T-helper 17 cell (primary cell): ENCODE measurements around the gene HPX. TPM values are rescaled to one million over a fixed set of nuclear protein-coding genes. Genes with fewer than 3 reads are reported as not detected.

Experiments
- ATAC-seq: fragments of 150-1000 bp; cut with Tn5 transposase; 2 replicates; pipeline ENCODE4 v1.10.0; 2021; ENCODE audit warnings: mild to moderate bottlenecking, moderate library complexity
- DNase-seq, 3 donors: peaks; one replicate each; pipeline versions ENCODE4 v3.0.0 to v3.0.0-alpha.2; 2020 to 2021
- H3K9me3 ChIP-seq: one replicate; pipeline ENCODE4 v1.7.0; 2013; ENCODE audit warnings: low read length, mild to moderate bottlenecking; ENCODE audit not compliant: control insufficient read depth, poor library complexity, severe bottlenecking
- H3K27ac Mint-ChIP-seq: one replicate; pipeline ENCODE4 v1.8.0; 2022; ENCODE audit warnings: mild to moderate bottlenecking, moderate library complexity, mixed read lengths
- H3K27me3 Mint-ChIP-seq: one replicate; pipeline ENCODE4 v1.8.0; 2022; ENCODE audit warnings: mixed read lengths
- H3K36me3 Mint-ChIP-seq: one replicate; pipeline ENCODE4 v1.8.0; 2022; ENCODE audit warnings: low read depth, mixed read lengths
- H3K4me1 Mint-ChIP-seq: one replicate; pipeline ENCODE4 v1.8.0; 2022; ENCODE audit warnings: mild to moderate bottlenecking, mixed read lengths
- H3K4me3 Mint-ChIP-seq: one replicate; pipeline ENCODE4 v1.8.0; 2022; ENCODE audit warnings: mild to moderate bottlenecking, moderate library complexity, mixed read lengths
- total RNA-seq, 4 donors: library from RNA in 2 of 4; stranded (reverse) in 2 of 4; gene quantifications; one replicate each; pipeline ENCODE4 v1.2.3 and lab custom pipeline; 2022 to 2026

The HPX gene
- total RNA-seq, 2 donors from 2014 or later = 0.47 to 0.86 TPM

GRCh38 chr11:6420677-6421076 lies 20.1 kb downstream of the HPX start:
- ATAC-seq = no peak
- no peak overlapping the region for H3K27ac Mint-ChIP-seq
- peaks cover 3% of the 10 kb centered on the region for H3K36me3 Mint-ChIP-seq
- H3K27me3 Mint-ChIP-seq = peaks cover 18% of the 10 kb centered on the region
- no peak for DNase-seq
- H3K9me3 ChIP-seq = no peaks in the 10 kb centered on the region
- H3K4me3 Mint-ChIP-seq = no peak overlapping the region
- H3K4me1 Mint-ChIP-seq = peaks cover 7% of the 10 kb centered on the region

- peak within 1 kb of the TSS; percentile 53 for H3K27ac Mint-ChIP-seq
- no peaks in the 10 kb centered on the region for H3K9me3 ChIP-seq
- peaks cover 18% of the 10 kb centered on the region for H3K27me3 Mint-ChIP-seq
- no peak within 1 kb of the TSS for H3K4me3 Mint-ChIP-seq
- peak; percentile 82 for ATAC-seq
- DNase-seq = peak; percentile 71 to 72 (median 71)
- peaks cover 3% of the 10 kb centered on the region for H3K36me3 Mint-ChIP-seq
- peaks cover 7% of the 10 kb centered on the region for H3K4me1 Mint-ChIP-seq
These were observed 21.7 kb downstream of the HPX start, which contains the start of gene APBB1 for GRCh38 chr11:6419009-6419631. Gene APBB1 (minus strand): TSS chr11:6419094. CDS start chr11:6411347, 7,747 bp downstream.

- no peak for DNase-seq
- H3K4me3 Mint-ChIP-seq = no peak overlapping the region
- no peaks in the 10 kb centered on the region for H3K9me3 ChIP-seq
- H3K27me3 Mint-ChIP-seq = peaks cover 16% of the 10 kb centered on the region
- H3K27ac Mint-ChIP-seq = no peak overlapping the region
- peaks cover 7% of the 10 kb centered on the region for H3K4me1 Mint-ChIP-seq
- no peak for ATAC-seq
- H3K36me3 Mint-ChIP-seq = peaks cover 3% of the 10 kb centered on the region
These were observed 22.2 kb downstream of the HPX start for GRCh38 chr11:6418557-6419008.

- Mint-ChIP-seq H3K27me3 (peaks cover 11% of the 10 kb centered on the region), H3K4me1 (peaks cover 10% of the 10 kb centered on the region), H3K36me3 (peaks cover 3% of the 10 kb centered on the region), H3K27ac (no peak overlapping the region), H3K4me3 (no peak overlapping the region)
- no peak for DNase-seq
- H3K9me3 ChIP-seq = no peaks in the 10 kb centered on the region
- no peak for ATAC-seq
These were observed 22.8 kb downstream of the HPX start for GRCh38 chr11:6417907-6418556.

- Mint-ChIP-seq H3K27me3 (peaks cover 2% of the 10 kb centered on the region), H3K4me1 (peaks cover 15% of the 10 kb centered on the region), H3K4me3 (no peak overlapping the region), H3K27ac (no peak overlapping the region), H3K36me3 (peaks cover under 1% of the 10 kb centered on the region)
- ATAC-seq (no peak), DNase-seq (no peak)
- H3K9me3 ChIP-seq = no peaks in the 10 kb centered on the region
These were observed 25.0 kb downstream of the HPX start for GRCh38 chr11:6415797-6416196.

- Mint-ChIP-seq H3K4me3 (no peak overlapping the region), H3K36me3 (peaks cover 2% of the 10 kb centered on the region), H3K27me3 (no peaks in the 10 kb centered on the region), H3K4me1 (peaks cover 15% of the 10 kb centered on the region), H3K27ac (no peak overlapping the region)
- ATAC-seq (no peak), DNase-seq (no peak)
- no peaks in the 10 kb centered on the region for H3K9me3 ChIP-seq
These were observed 25.9 kb downstream of the HPX start for GRCh38 chr11:6414874-6415328.

GRCh38 chr11:6413791-6414201 lies 27.0 kb downstream of the HPX start:
- no peak overlapping the region for H3K4me3 Mint-ChIP-seq
- ATAC-seq = peak; percentile 93

GRCh38 chr11:6411594-6412031 lies 29.2 kb downstream of the HPX start:
- H3K4me1 Mint-ChIP-seq = peaks cover 23% of the 10 kb centered on the region
- H3K27me3 Mint-ChIP-seq = no peaks in the 10 kb centered on the region
- peaks cover 5% of the 10 kb centered on the region for H3K36me3 Mint-ChIP-seq
- H3K9me3 ChIP-seq = no peaks in the 10 kb centered on the region
- H3K4me3 Mint-ChIP-seq = no peak overlapping the region
- H3K27ac Mint-ChIP-seq = peak overlapping the region; percentile 83
- no peak for DNase-seq
- ATAC-seq = no peak

More at GRCh38 chr11:6413791-6414201, 27.0 kb downstream of the HPX start:
- Mint-ChIP-seq H3K27me3 (no peaks in the 10 kb centered on the region), H3K4me1 (peaks cover 11% of the 10 kb centered on the region), H3K36me3 (peaks cover 2% of the 10 kb centered on the region), H3K27ac (no peak overlapping the region)
- H3K9me3 ChIP-seq = no peaks in the 10 kb centered on the region
- DNase-seq = peak in 2 of 3 donors; percentile 37 to 45

- H3K27me3 Mint-ChIP-seq = no peaks in the 10 kb centered on the region
- peak overlapping the region; percentile 83 for H3K27ac Mint-ChIP-seq
- H3K36me3 Mint-ChIP-seq = peaks cover 5% of the 10 kb centered on the region
- DNase-seq (no peak), ATAC-seq (no peak)
- H3K9me3 ChIP-seq = no peaks in the 10 kb centered on the region
- H3K4me1 Mint-ChIP-seq = peaks cover 30% of the 10 kb centered on the region
- no peak overlapping the region for H3K4me3 Mint-ChIP-seq
These were observed 29.9 kb downstream of the HPX start for GRCh38 chr11:6410695-6411430.

- no peaks in the 10 kb centered on the region for H3K27me3 Mint-ChIP-seq
- H3K36me3 Mint-ChIP-seq = peaks cover 5% of the 10 kb centered on the region
- peak overlapping the region; percentile 89 for H3K27ac Mint-ChIP-seq
- peak overlapping the region; percentile 15 for H3K4me3 Mint-ChIP-seq
- no peak for DNase-seq
- H3K9me3 ChIP-seq = no peaks in the 10 kb centered on the region
- H3K4me1 Mint-ChIP-seq = peaks cover 53% of the 10 kb centered on the region
- no peak for ATAC-seq
These were observed 34.4 kb downstream of the HPX start for GRCh38 chr11:6406370-6406769.

GRCh38 chr11:6405846-6406245 lies 34.9 kb downstream of the HPX start:
- H3K27ac Mint-ChIP-seq = peak overlapping the region; percentile 89
- H3K4me1 Mint-ChIP-seq = peaks cover 55% of the 10 kb centered on the region

GRCh38 chr11:6405052-6405667 lies 35.6 kb downstream of the HPX start:
- ATAC-seq = no peak
- H3K4me3 Mint-ChIP-seq = peak overlapping the region; percentile 55
- H3K36me3 Mint-ChIP-seq = peaks cover 7% of the 10 kb centered on the region
- H3K27ac Mint-ChIP-seq = peak overlapping the region; percentile 96
- DNase-seq = no peak
- H3K4me1 Mint-ChIP-seq = peaks cover 59% of the 10 kb centered on the region
- no peaks in the 10 kb centered on the region for H3K9me3 ChIP-seq
- H3K27me3 Mint-ChIP-seq = no peaks in the 10 kb centered on the region

More at GRCh38 chr11:6405846-6406245, 34.9 kb downstream of the HPX start:
- Mint-ChIP-seq H3K4me3 (peak overlapping the region; percentile 72), H3K27me3 (no peaks in the 10 kb centered on the region), H3K36me3 (peaks cover 5% of the 10 kb centered on the region)
- ATAC-seq (no peak), DNase-seq (no peak)
- no peaks in the 10 kb centered on the region for H3K9me3 ChIP-seq
